ENCODE data around the gene N4BP2L2. TPM values are rescaled to one million over a fixed set of nuclear protein-coding genes. Genes with fewer than 3 reads are reported as not detected.
A peak's percentile ranks its signal among the peaks of the same experiment; 100 is the strongest.

The N4BP2L2 gene
- total RNA-seq, 8 experiments from 2014 or later, result 52.2 to 245 (median 110) TPM

DNA sequence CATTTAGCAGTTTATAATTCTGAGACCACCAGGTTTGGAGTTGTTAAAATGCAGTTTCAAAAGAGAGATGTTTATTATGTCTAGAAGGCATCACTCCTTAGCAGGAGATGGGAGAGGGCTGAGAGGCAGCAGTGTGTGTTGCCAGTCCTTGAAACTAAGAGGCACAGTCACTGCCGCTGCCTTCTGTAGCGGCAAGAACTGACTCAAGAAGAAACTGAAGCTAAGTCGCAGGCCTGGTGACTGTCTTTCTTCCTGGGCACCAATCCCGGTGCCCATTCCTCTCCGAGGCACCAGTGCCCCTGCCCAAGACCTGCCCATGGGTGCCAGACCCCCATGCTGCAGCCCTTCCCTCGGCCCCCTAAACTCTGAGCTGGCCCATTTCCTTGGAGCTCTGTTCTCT is 130.7 kb downstream of the N4BP2L2 start:
- Histone ChIP-seq H3K4me1 (replicated peaks in 1 of 2) (peaks cover 20 to 25% of the 10 kb centered on the region in 2 donors), H3K27ac (no peak overlapping the region), H3K4me3 (no peak overlapping the region)
- ATAC-seq (replicated peaks in 6 of 8), result no peak
- WGBS, 10 experiments, result 90 to 100% (median 96%) methylated on average over 2 to 3 of the region's 6 CpGs; no CpG with 5 or more reads in 6 of the 10 experiments
- in situ Hi-C loops (cut with MboI; ENCODE audit: low pct_unique_long_range_greater_than_20kb in 2 of 9, low sequenced_read_pairs in 9 of 9, unreplicated experiment in 9 of 9), result no loop called here

DNA sequence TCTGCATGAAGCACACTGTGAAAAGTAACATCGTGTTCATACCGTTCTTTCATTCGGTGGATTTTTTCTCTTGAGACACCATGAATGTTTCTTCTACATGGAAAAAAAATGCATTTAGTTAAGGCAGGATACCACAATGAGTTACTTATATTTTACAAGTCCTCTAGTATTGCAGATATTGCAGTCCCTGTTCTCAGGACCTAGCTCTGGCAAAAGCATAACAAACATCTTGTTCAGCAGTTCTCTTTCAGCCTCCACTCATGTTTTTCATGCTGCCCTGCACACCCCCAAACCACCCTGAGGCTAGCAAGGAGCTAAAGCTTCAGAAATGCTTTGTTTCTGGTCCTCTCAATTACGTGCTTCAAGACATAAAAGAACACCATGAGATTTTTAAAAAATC is 135.5 kb downstream of the N4BP2L2 start:
- WGBS, 10 experiments, result 58 to 100% (median 91%) methylated on average over 1 to 4 of the region's 4 CpGs; no CpG with 5 or more reads in 1 of the 10 experiments
- H3K27ac ChIP-seq, result no peak overlapping the region
- ATAC-seq (replicated peaks in 6 of 8), result no peak
- in situ Hi-C loops (cut with MboI; ENCODE audit: low pct_unique_long_range_greater_than_20kb in 2 of 9, low sequenced_read_pairs in 9 of 9, unreplicated experiment in 9 of 9), result no loop called here
- H3K4me3 ChIP-seq, result no peak overlapping the region
- H3K4me1 ChIP-seq (replicated peaks in 1 of 2), result peaks cover 0 to 8% of the 10 kb centered on the region in 2 donors

DNA sequence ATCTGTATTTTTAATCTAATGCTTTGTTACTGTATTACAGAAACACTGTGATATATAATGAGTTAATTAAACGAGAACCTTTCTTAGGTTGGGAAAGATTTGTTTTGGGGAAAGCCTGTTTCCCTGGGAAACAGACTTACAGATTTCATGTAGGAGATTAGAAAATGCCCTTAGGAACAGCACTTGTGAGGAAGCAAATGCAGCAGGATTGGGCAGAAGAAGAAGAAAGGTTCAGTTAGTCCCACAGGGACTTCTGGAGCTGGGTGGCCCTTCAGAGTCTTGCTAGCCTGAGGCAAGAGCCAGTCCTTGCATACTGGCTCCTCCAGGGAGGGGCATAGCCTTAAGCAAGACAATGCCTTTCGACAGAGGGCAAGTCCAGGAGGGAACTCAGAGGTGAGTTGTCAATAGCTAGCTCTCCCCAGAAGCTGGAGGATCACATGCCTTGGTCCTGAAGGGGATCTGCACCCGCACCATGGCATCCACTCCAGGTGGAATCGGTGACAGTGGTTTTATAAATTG is 147.4 kb downstream of the N4BP2L2 start:
- ATAC-seq (replicated peaks in 6 of 8), result peak in 3 of 8 experiments; percentile 80 to 99 (median 95)
- no peaks in the 10 kb centered on the region for H3K4me1 ChIP-seq (replicated peaks in 1 of 2)
- H3K27ac ChIP-seq, result no peak overlapping the region
- in situ Hi-C loops (cut with MboI; ENCODE audit: low pct_unique_long_range_greater_than_20kb in 2 of 9, low sequenced_read_pairs in 9 of 9, unreplicated experiment in 9 of 9), result no loop called here
- H3K4me3 ChIP-seq, result no peak overlapping the region
- 17 to 96% (median 68%) methylated on average over 1 to 4 of the region's 4 CpGs; no CpG with 5 or more reads in 1 of the 10 experiments for WGBS, 10 experiments

DNA sequence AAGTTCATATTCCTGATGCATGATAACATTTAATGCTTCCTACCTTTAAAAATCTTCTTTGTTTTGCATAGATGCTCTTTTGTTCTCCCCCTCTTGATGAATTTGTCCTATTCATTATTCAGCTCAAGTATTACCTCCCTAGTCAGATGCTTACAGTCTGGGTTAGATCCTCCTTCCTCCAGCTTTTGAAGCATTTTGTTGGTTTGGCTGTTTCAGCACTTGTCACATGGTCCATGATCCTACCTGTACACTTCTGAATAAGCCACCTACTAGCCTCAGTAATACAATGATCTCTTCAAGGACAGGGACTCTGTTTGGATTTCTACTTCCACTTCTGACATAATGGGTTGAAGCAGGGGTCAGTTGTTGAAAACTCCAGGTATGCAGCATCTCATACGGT is 148.1 kb downstream of the N4BP2L2 start:
- 83 to 100% (median 100%) methylated on average over 1 of the region's 1 CpG; no CpG with 5 or more reads in 7 of the 10 experiments for WGBS, 10 experiments
- H3K4me3 ChIP-seq, result no peak overlapping the region
- no peaks in the 10 kb centered on the region for H3K4me1 ChIP-seq (replicated peaks in 1 of 2)
- no peak for ATAC-seq (replicated peaks in 6 of 8)
- in situ Hi-C loops (cut with MboI; ENCODE audit: low pct_unique_long_range_greater_than_20kb in 2 of 9, low sequenced_read_pairs in 9 of 9, unreplicated experiment in 9 of 9), result no loop called here
- no peak overlapping the region for H3K27ac ChIP-seq

DNA sequence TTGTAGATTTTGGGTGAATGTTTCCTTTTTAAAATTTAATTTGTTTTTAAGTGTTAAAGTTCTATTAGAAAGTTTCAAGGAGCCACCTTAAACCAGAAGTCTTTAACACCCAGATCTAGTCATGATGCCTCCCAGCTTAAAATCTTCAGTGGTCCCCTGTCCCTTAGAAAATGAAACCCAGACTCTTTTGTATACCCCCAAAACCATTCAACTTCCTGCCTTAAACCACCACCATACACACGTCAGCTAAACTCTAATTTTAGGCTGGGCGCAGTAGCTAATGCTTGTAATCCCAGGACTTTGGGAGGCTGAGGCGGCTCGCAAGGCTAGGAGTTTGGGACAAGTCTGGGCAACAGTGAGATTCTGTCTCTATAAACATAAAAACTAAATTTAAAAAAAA is 148.5 kb downstream of the N4BP2L2 start:
- 88 to 100% (median 94%) methylated on average over 2 to 4 of the region's 4 CpGs; no CpG with 5 or more reads in 3 of the 10 experiments for WGBS, 10 experiments
- H3K4me1 ChIP-seq (replicated peaks in 1 of 2), result no peaks in the 10 kb centered on the region
- no peak overlapping the region for H3K4me3 ChIP-seq
- in situ Hi-C loops (cut with MboI; ENCODE audit: low pct_unique_long_range_greater_than_20kb in 2 of 9, low sequenced_read_pairs in 9 of 9, unreplicated experiment in 9 of 9), result no loop called here
- ATAC-seq (replicated peaks in 6 of 8), result no peak
- no peak overlapping the region for H3K27ac ChIP-seq

DNA sequence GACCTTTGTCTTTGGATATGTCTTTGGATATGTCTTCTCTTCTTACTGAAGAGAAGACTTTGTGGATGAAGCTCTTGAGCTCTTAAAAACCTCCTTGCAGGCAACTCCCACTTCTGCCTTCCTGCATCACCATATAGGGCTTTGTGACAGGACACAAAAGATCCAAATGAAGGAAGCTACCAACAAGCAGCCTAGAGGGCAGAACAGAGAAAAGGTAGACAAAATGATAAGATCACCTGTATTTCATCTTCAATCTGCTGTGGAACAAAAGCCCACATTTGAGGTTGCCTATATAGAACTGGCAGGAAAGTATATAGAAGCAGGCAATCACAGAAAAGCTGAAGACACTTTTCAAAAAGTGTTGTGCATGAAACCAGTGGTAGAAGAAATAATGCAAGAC is 153.2 kb downstream of the N4BP2L2 start:
- no peaks in the 10 kb centered on the region for H3K4me1 ChIP-seq (replicated peaks in 1 of 2)
- in situ Hi-C loops (cut with MboI; ENCODE audit: low pct_unique_long_range_greater_than_20kb in 2 of 9, low sequenced_read_pairs in 9 of 9, unreplicated experiment in 9 of 9), result no loop called here
- H3K4me3 ChIP-seq, result no peak overlapping the region
- no peak for ATAC-seq (replicated peaks in 6 of 8)
- no peak overlapping the region for H3K27ac ChIP-seq

DNA sequence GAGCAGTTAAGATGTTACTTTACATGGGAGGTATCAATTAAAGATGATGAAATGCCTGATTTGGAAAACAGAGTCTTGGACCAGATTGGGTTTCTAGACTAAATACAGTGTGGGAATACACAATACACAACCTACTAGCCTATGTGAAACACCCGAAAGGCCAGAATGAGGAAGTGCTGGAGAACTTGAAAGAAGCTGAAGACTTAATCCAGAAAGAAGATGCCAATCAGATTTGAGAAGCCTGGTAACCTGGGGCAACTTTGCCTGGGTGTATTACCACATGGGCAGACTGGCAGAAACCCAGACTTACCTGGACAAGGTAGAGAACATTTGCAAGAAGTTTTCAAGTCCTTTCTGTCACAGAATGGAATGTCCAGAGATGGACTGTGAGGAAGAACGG is 153.9 kb downstream of the N4BP2L2 start:
- in situ Hi-C loops (cut with MboI; ENCODE audit: low pct_unique_long_range_greater_than_20kb in 2 of 9, low sequenced_read_pairs in 9 of 9, unreplicated experiment in 9 of 9), result no loop called here
- Histone ChIP-seq H3K4me3 (no peak overlapping the region), H3K4me1 (replicated peaks in 1 of 2) (no peaks in the 10 kb centered on the region), H3K27ac (no peak overlapping the region)
- ATAC-seq (replicated peaks in 6 of 8), result no peak
- 80 to 100% (median 100%) methylated on average over 1 to 2 of the region's 2 CpGs; no CpG with 5 or more reads in 4 of the 10 experiments for WGBS, 10 experiments

DNA sequence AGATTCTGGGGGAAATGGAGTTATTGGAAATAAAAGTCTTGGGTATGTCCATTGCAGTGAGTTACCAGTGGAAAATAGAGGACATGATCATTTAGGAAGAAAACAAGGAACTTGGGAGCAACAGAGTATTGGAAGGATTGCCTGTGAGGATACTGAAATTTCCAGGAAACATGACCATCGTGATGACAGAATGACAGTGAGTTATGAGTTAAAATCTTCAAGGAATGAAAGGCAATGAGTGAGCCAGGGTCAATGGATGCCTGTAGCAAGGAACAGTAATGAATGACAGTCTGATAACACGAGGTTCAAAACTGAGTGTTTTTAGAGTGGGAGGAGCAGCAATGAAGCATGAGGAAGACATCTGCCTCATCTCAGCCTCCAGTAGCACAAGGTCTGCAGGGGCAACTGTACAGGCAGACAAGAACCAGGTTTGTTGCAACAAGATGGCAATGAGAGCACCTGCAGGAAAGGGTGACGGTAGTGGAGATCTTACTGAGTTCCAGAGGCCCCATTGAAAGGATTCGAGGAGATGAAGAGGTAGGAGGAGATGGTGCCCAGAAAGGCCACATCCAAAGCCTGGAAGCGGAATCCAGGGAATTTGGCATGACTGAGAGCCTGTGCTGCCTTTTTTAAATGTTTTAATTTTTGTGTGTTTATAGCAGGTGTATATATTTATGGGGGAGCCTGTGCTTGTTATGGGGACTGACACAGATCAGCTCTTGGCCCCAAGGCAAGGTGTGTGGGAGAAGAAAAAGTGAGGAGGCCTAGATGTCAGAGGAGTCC is 154.6 kb downstream of the N4BP2L2 start:
- in situ Hi-C loops (cut with MboI; ENCODE audit: low pct_unique_long_range_greater_than_20kb in 2 of 9, low sequenced_read_pairs in 9 of 9, unreplicated experiment in 9 of 9), result no loop called here
- no peak overlapping the region for H3K27ac ChIP-seq
- no peak for ATAC-seq (replicated peaks in 6 of 8)
- no peaks in the 10 kb centered on the region for H3K4me1 ChIP-seq (replicated peaks in 1 of 2)
- H3K4me3 ChIP-seq, result no peak overlapping the region
- WGBS, 10 experiments, result 66 to 100% (median 90%) methylated on average over 2 to 4 of the region's 5 CpGs; no CpG with 5 or more reads in 1 of the 10 experiments

Other genes with a start within 250 kb of the N4BP2L2 start
- under 1 TPM in 2 of 8 experiments, not detected in 6; 0.23 to 0.52 TPM for gene ZAR1L, start 223.4 kb downstream of the N4BP2L2 start, total RNA-seq
- gene BRCA2, start 223.3 kb downstream of the N4BP2L2 start, total RNA-seq, result 1 to 10 TPM in 6 of 8 experiments, under 1 TPM in 2; 0.54 to 9.1 (median 1.7) TPM
- gene N4BP2L1, start 110.7 kb downstream of the N4BP2L2 start, total RNA-seq, result 1 to 10 TPM; 2.0 to 6.1 (median 4.2) TPM
- 10 to 100 TPM; 30.4 to 79.0 (median 43.5) TPM for gene PDS5B, start 47.7 kb upstream of the N4BP2L2 start, total RNA-seq

Measured in motor neuron (in vitro differentiated cells).